Neural progenitor cell (in vitro differentiated cells): ENCODE data around the gene ZNF106.

Source experiments
- CTCF ChIP-seq: fragments of 200-600 bp; sonication (generic); IDR thresholded peaks from 2 replicates; pipeline ENCODE4 v1.5.1; 2017; ENCODE audit warnings: antibody characterized with exemption, mild to moderate bottlenecking
- EZH2 ChIP-seq: fragments of 200-600 bp; sonication (generic); IDR thresholded peaks from 2 replicates; pipeline ENCODE4 v1.6.1; 2017; ENCODE audit warnings: antibody characterized with exemption, mild to moderate bottlenecking, moderate library complexity

DNA sequence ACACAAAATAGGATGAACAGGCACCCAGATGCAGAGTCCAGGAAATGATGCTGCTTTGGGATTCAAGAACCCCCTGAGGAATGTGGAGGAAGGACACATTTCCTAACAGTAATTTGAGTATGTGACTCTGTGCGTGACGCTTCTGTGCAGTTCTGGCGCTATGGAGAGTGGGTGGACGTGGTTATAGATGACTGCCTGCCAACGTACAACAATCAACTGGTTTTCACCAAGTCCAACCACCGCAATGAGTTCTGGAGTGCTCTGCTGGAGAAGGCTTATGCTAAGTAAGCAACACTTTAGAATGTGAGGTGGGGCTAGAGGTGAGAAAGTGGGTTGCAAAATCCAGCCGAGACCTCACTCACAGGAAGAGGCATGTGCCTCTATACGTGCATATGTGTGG lies 103.3 kb downstream of the ZNF106 start:
- TF ChIP-seq CTCF (no peak), EZH2 (no peak)
